HepG2 (cell line): ENCODE results near the gene CENPM. TPM values are rescaled to one million over a fixed set of nuclear protein-coding genes. Genes with fewer than 3 reads are reported as not detected.

Experiments used
- ATAC-seq: fragments of 200-7000 bp; cut with Tn5 transposase; 3 replicates; pipeline ENCODE4 v1.9.1; 2020; ENCODE audit warnings: mild to moderate bottlenecking, moderate library complexity
- BruUV-seq: library from RNA; stranded (reverse); fragments of 400-500 nt; replicated peaks from 2 replicates; lab custom pipeline; 2021; lab: Mats Ljungman, UMichigan
- CTCF ChIA-PET: fragments of 300-600 bp; formaldehyde crosslinking; extraction: SDS; loops from one replicate; lab custom pipeline; 2021; ENCODE audit warnings: low total read pairs, inconsistent platforms, low intra/inter-chr PET ratio; lab: Yijun Ruan, JAX
- POLR2A ChIA-PET: fragments of 350-600 bp; sonication (Branson Sonifier 250); formaldehyde crosslinking; loops from one replicate; lab custom pipeline; 2020; ENCODE audit warnings: antibody characterized with exemption, inconsistent platforms; lab: Yijun Ruan, JAX
- DNase-seq: peaks from one replicate; pipeline ENCODE4 v3.0.0-alpha.2; 2015; ENCODE audit warnings: low spot score
- FAIRE-seq: peaks from 3 replicates; lab custom pipeline; 2011; peaks lifted over from hg19 to GRCh38; lab: Jason Lieb, UNC
- H2AFZ ChIP-seq: one replicate; pipeline ENCODE4 v1.6.1; 2011; ENCODE audit warnings: low read length, inconsistent platforms
- H3K27ac ChIP-seq: fragments of 300-600 bp; 3 replicates; pipeline ENCODE4 v1.8.0; 2011; ENCODE audit warnings: mixed run types, mild to moderate bottlenecking, mixed read lengths, low read length, inconsistent platforms; ENCODE audit not compliant: insufficient read depth; ENCODE audit errors: extremely low read length
- H3K27me3 ChIP-seq, 2 experiments: fragments of 200-600 bp in 1 of 2; 2 replicates in 1 of 2; 3 replicates in 1 of 2; pipeline versions ENCODE4 v1.6.0 to v1.8.0; 2011; ENCODE audit warnings: low read length in 2 of 2, mild to moderate bottlenecking in 2 of 2, moderate library complexity in 2 of 2, inconsistent platforms in 1 of 2; ENCODE audit not compliant: insufficient read depth in 2 of 2, control insufficient read depth in 1 of 2
- H3K36me3 ChIP-seq, 2 experiments: fragments of 200-600 bp in 1 of 2; replicated peaks in 1 of 2; 2 replicates in 1 of 2; 3 replicates in 1 of 2; pipeline versions ENCODE4 v1.5.1 to v1.8.0; 2011; ENCODE audit warnings: low read length in 2 of 2, inconsistent platforms in 1 of 2; ENCODE audit not compliant: insufficient read depth in 2 of 2, control insufficient read depth in 1 of 2
- H3K4me1 ChIP-seq: 2 replicates; pipeline ENCODE4 v1.5.1; 2012; ENCODE audit warnings: low read length, inconsistent platforms; ENCODE audit not compliant: insufficient read depth
- H3K4me2 ChIP-seq: 2 replicates; pipeline ENCODE4 v1.6.0; 2011; ENCODE audit warnings: low read depth, low read length, inconsistent platforms
- H3K4me3 ChIP-seq, 3 experiments: fragments of 200-600 bp in 1 of 3; sonication (generic), shearing (Covaris generic) in 1 of 3; replicated peaks in 1 of 3; 2 replicates each; pipeline ENCODE4 v1.5.1; 2011 to 2016; ENCODE audit warnings: low read length in 3 of 3, inconsistent platforms in 2 of 3, low read depth in 2 of 3, mild to moderate bottlenecking in 2 of 3, control low read depth in 1 of 3, mixed read lengths in 1 of 3; ENCODE audit not compliant: insufficient read depth in 1 of 3
- H3K79me2 ChIP-seq: one replicate; pipeline ENCODE4 v1.6.1; 2011; ENCODE audit warnings: low read length, inconsistent platforms; ENCODE audit not compliant: insufficient read depth
- H3K9ac ChIP-seq: 2 replicates; pipeline ENCODE4 v1.6.0; 2011; ENCODE audit warnings: mild to moderate bottlenecking, low read depth, low read length, inconsistent platforms; ENCODE audit not compliant: insufficient read depth
- H3K9me3 ChIP-seq: 2 replicates; pipeline ENCODE4 v1.5.1; 2012; ENCODE audit warnings: mild to moderate bottlenecking, low read length
- H4K20me1 ChIP-seq: 2 replicates; pipeline ENCODE4 v1.6.0; 2011; ENCODE audit warnings: inconsistent platforms, mild to moderate bottlenecking, low read length, moderate library complexity; ENCODE audit not compliant: insufficient read depth
- NFE2 ChIP-seq: sonication (generic); formaldehyde crosslinking; IDR thresholded peaks from 2 replicates; pipeline ENCODE4 v1.4.0; 2020; ENCODE audit warnings: missing genetic modification reagents
- RBAK ChIP-seq: sonication (generic); formaldehyde crosslinking; IDR thresholded peaks from 2 replicates; pipeline ENCODE4 v1.5.1; 2020; ENCODE audit warnings: mild to moderate bottlenecking, missing genetic modification reagents
- RELA ChIP-seq: sonication (generic); formaldehyde crosslinking; IDR thresholded peaks from 2 replicates; pipeline ENCODE4 v1.4.0; 2020; ENCODE audit warnings: missing genetic modification reagents
- TBL1XR1 ChIP-seq: fragments of 150-350 bp; IDR thresholded peaks from 2 replicates; pipeline ENCODE4 v1.6.1; 2014; ENCODE audit warnings: borderline replicate concordance, low read length; ENCODE audit not compliant: partially characterized antibody
- TRIM24 ChIP-seq: sonication (generic); formaldehyde crosslinking; IDR thresholded peaks from 2 replicates; pipeline ENCODE4 v1.8.0; 2022; ENCODE audit warnings: mild to moderate bottlenecking, missing genetic modification reagents
- U2AF1 ChIP-seq: fragments of 200-400 bp; formaldehyde crosslinking; optimal IDR thresholded peaks from 2 replicates; pipeline ENCODE3; 2017; ENCODE audit warnings: mild to moderate bottlenecking, low read depth, low read length
- ZBTB38 ChIP-seq: sonication (generic); formaldehyde crosslinking; IDR thresholded peaks from 2 replicates; pipeline ENCODE4 v1.5.1; 2020; ENCODE audit warnings: mild to moderate bottlenecking, missing genetic modification reagents
- ZKSCAN5 ChIP-seq: sonication (generic); formaldehyde crosslinking; IDR thresholded peaks from 2 replicates; pipeline ENCODE4 v1.5.1; 2020; ENCODE audit warnings: mild to moderate bottlenecking, missing genetic modification reagents
- ZNF780A ChIP-seq: sonication (generic); formaldehyde crosslinking; IDR thresholded peaks from 2 replicates; pipeline ENCODE4 v1.8.0; 2022; ENCODE audit warnings: mild to moderate bottlenecking, missing genetic modification reagents, moderate library complexity
- ZSCAN9 ChIP-seq: IDR thresholded peaks from 2 replicates; pipeline ENCODE4 v1.6.1; 2016; ENCODE audit warnings: borderline replicate concordance
- WGBS: methylation state at CpG from one replicate; pipeline ENCODE4 v1.1.6; 2017; ENCODE audit warnings: low lambda C conversion rate; 5-methylcytosine and 5-hydroxymethylcytosine counted together
- in situ Hi-C: cut with HindIII; loops from 2 replicates; pipeline ENCODE4 v1.10.0; 2017; ENCODE audit warnings: low pct_unique_long_range_greater_than_20kb; ENCODE audit not compliant: extremely low pct_ligation_motif_present
- intact Hi-C: fragments of 100-400 bp; cut with micrococcal nuclease; formaldehyde crosslinking; loops from one replicate; pipeline ENCODE4 v1.10.0; 2022; ENCODE audit not compliant: unreplicated experiment
- polyA plus RNA-seq, 8 experiments: library from polyadenylated mRNA; depleted of rRNA in 3 of 8; stranded (reverse) in 7 of 8; unstranded in 1 of 8; fragments of >200 nt; fragmentation: Illumina TruSeq in 4 of 8; extraction: Trizol in 4 of 8; gene quantifications; 2 replicates each; pipeline versions ENCODE4 v1.2.1 to v1.2.3, GENCODE V29; 2011 to 2016; ENCODE audit warnings: low read depth in 4 of 8, missing spikeins in 1 of 8, mixed read lengths in 1 of 8; ENCODE audit not compliant: insufficient read depth in 1 of 8
- total RNA-seq, 5 experiments: library from RNA; depleted of rRNA; stranded (reverse); fragments of >200 nt; fragmentation: Illumina TruSeq; extraction: Trizol; gene quantifications; 2 replicates each; pipeline ENCODE4 v1.2.3, GENCODE V29; 2016; ENCODE audit warnings: low read depth in 1 of 5
- TF ChIP-seq, protein P1 (sequence below): sonication (generic); formaldehyde crosslinking; IDR thresholded peaks from 2 replicates; pipeline ENCODE4 v1.4.0; 2020; ENCODE audit warnings: missing genetic modification reagents; ENCODE audit errors: not compliant biosample characterization
- TF ChIP-seq, protein P2 (sequence below): sonication (generic); formaldehyde crosslinking; IDR thresholded peaks from 2 replicates; pipeline ENCODE4 v1.4.0; 2020; ENCODE audit warnings: missing genetic modification reagents, borderline replicate concordance
- TF ChIP-seq, protein P3 (sequence below): sonication (generic); formaldehyde crosslinking; IDR thresholded peaks from 2 replicates; pipeline ENCODE4 v1.5.1; 2020; ENCODE audit warnings: mild to moderate bottlenecking, missing genetic modification reagents
- TF ChIP-seq, protein P4 (sequence below): sonication (generic); formaldehyde crosslinking; IDR thresholded peaks from 2 replicates; pipeline ENCODE4 v1.4.0; 2020; ENCODE audit warnings: low read depth, mild to moderate bottlenecking, missing genetic modification reagents

Gene CENPM
- total and polyA plus RNA-seq, 2 of the 13 experiments (the other 11 are each of a cell fraction or from before 2014, with no cell fraction given), result 11.2 to 37.3 TPM

DNA sequence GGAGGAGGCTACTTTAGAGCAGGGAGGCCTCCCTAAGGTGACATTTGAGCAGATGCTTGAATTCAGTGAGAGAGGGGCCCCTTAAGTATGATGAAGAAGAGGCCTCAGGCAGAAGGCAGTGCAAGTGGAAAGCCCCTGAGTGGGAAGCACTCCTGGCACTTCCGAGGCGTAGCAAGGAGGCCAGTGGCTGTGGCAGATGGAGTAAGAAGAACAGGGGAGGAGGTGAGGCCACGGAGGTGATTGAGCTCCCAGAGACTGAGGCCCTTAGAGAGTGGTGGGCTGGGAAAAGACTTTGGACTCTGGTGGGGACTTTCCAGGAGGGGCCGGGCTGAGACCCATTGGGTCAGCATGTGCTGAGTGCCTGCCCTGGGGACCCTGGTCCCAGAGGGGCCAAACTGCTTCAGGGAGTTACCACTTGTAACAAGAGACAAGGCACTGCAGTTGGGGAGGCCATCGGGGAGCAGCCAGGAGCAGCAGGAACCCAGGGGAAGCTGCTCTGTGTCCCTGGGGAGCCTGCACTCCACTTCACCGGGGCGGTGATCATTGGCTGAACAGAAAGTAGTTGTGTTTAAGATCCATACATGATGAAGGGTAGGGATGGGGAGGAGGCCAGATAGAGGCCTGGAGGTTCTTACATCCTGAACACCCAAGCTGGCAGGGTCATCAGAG, 2.5 kb upstream of the CENPM start:
- no peak for DNase-seq
- FAIRE-seq, result no peak
- Histone ChIP-seq H3K79me2 (peaks cover 12% of the 10 kb centered on the region), H3K36me3 (peaks cover 0 to 7% of the 10 kb centered on the region in 2 experiments; a peak in 1 of 5 replicates), H4K20me1 (no peaks in the 10 kb centered on the region), H3K9me3 (no peaks in the 10 kb centered on the region), H3K9ac (peak overlapping the region; percentile 34; the same call in 1 of the 2 replicates), H3K4me3 (peak overlapping the region in 1 of 3 experiments; percentile 51; a peak in 2 of 6 replicates), H3K4me1 (peaks cover 65% of the 10 kb centered on the region), H3K4me2 (peak overlapping the region; percentile 72), H3K27me3 (no peaks in the 10 kb centered on the region), H3K27ac (peak overlapping the region; percentile 21), H2AFZ (no peak overlapping the region)
- intact Hi-C loops (no loop called here), in situ Hi-C loops (no loop called here)
- POLR2A ChIA-PET, result no interaction called here
- WGBS, result 28% methylated on average over 7 of the region's 7 CpGs
- ATAC-seq, result no peak
- CTCF ChIA-PET, result no interaction called here
- BruUV-seq, result no TSS peak
- TF ChIP-seq RELA (CRISPR knock-in tag) (no peak), NFE2 (CRISPR knock-in tag) (no peak), TRIM24 (CRISPR knock-in tag) (no peak), TBL1XR1 (no peak), ZNF780A (CRISPR knock-in tag) (no peak), ZBTB38 (CRISPR knock-in tag) (no peak), U2AF1 (no peak), ZKSCAN5 (peak; percentile 98), ZSCAN9 (no peak), RBAK (no peak)
- TF ChIP-seq, protein P1, sequence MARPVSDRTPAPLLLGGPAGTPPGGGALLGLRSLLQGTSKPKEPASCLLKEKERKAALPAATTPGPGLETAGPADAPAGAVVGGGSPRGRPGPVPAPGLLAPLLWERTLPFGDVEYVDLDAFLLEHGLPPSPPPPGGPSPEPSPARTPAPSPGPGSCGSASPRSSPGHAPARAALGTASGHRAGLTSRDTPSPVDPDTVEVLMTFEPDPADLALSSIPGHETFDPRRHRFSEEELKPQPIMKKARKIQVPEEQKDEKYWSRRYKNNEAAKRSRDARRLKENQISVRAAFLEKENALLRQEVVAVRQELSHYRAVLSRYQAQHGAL (CRISPR knock-in tag), result no peak
- TF ChIP-seq, protein P2, sequence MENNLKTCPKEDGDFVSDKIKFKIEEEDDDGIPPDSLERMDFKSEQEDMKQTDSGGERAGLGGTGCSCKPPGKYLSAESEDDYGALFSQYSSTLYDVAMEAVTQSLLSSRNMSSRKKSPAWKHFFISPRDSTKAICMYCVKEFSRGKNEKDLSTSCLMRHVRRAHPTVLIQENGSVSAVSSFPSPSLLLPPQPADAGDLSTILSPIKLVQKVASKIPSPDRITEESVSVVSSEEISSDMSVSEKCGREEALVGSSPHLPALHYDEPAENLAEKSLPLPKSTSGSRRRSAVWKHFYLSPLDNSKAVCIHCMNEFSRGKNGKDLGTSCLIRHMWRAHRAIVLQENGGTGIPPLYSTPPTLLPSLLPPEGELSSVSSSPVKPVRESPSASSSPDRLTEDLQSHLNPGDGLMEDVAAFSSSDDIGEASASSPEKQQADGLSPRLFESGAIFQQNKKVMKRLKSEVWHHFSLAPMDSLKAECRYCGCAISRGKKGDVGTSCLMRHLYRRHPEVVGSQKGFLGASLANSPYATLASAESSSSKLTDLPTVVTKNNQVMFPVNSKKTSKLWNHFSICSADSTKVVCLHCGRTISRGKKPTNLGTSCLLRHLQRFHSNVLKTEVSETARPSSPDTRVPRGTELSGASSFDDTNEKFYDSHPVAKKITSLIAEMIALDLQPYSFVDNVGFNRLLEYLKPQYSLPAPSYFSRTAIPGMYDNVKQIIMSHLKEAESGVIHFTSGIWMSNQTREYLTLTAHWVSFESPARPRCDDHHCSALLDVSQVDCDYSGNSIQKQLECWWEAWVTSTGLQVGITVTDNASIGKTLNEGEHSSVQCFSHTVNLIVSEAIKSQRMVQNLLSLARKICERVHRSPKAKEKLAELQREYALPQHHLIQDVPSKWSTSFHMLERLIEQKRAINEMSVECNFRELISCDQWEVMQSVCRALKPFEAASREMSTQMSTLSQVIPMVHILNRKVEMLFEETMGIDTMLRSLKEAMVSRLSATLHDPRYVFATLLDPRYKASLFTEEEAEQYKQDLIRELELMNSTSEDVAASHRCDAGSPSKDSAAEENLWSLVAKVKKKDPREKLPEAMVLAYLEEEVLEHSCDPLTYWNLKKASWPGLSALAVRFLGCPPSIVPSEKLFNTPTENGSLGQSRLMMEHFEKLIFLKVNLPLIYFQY (CRISPR knock-in tag), result peak; percentile 58; the same call in 1 of the 2 replicates
- TF ChIP-seq, protein P3, sequence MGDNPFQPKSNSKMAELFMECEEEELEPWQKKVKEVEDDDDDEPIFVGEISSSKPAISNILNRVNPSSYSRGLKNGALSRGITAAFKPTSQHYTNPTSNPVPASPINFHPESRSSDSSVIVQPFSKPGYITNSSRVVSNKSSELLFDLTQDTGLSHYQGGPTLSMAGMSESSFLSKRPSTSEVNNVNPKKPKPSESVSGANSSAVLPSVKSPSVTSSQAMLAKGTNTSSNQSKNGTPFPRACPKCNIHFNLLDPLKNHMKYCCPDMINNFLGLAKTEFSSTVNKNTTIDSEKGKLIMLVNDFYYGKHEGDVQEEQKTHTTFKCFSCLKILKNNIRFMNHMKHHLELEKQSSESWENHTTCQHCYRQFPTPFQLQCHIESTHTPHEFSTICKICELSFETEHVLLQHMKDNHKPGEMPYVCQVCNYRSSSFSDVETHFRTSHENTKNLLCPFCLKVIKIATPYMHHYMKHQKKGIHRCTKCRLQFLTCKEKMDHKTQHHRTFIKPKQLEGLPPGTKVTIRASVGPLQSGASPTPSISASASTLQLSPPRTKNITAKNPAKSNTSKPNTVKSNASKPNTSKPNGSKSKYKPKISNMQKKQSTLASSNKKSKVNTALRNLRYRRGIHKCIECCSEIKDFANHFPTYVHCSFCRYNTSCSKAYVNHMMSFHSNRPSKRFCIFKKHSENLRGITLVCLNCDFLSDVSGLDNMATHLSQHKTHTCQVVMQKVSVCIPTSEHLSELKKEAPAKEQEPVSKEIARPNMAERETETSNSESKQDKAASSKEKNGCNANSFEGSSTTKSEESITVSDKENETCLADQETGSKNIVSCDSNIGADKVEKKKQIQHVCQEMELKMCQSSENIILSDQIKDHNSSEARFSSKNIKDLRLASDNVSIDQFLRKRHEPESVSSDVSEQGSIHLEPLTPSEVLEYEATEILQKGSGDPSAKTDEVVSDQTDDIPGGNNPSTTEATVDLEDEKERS (CRISPR knock-in tag), result no peak
- TF ChIP-seq, protein P4, sequence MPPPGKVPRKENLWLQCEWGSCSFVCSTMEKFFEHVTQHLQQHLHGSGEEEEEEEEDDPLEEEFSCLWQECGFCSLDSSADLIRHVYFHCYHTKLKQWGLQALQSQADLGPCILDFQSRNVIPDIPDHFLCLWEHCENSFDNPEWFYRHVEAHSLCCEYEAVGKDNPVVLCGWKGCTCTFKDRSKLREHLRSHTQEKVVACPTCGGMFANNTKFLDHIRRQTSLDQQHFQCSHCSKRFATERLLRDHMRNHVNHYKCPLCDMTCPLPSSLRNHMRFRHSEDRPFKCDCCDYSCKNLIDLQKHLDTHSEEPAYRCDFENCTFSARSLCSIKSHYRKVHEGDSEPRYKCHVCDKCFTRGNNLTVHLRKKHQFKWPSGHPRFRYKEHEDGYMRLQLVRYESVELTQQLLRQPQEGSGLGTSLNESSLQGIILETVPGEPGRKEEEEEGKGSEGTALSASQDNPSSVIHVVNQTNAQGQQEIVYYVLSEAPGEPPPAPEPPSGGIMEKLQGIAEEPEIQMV (CRISPR knock-in tag), result no peak
